ENCODE measurements around the gene DMKN.

The DMKN gene

DNA sequence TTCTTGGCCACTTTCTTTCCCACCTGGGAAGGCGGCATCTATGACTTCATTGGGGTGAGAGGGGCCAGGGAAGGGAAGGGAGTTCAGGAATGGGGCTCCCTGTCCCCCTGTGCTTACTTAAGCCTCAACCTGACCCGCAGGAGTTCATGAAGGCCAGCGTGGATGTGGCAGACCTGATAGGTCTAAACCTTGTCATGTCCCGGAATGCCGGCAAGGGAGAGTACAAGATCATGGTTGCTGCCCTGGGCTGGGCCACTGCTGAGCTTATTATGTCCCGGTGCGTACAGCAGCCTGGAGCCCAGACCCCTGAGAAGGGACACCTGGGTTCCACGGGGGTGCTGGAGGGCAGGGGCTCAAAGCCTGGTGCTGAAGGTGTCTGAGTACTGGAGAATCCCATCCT is 33.1 kb upstream of the DMKN start:
- FAIRE-seq (peak; percentile 33), DNase-seq (ENCODE audit: insufficient read length) (no peak)

DNA sequence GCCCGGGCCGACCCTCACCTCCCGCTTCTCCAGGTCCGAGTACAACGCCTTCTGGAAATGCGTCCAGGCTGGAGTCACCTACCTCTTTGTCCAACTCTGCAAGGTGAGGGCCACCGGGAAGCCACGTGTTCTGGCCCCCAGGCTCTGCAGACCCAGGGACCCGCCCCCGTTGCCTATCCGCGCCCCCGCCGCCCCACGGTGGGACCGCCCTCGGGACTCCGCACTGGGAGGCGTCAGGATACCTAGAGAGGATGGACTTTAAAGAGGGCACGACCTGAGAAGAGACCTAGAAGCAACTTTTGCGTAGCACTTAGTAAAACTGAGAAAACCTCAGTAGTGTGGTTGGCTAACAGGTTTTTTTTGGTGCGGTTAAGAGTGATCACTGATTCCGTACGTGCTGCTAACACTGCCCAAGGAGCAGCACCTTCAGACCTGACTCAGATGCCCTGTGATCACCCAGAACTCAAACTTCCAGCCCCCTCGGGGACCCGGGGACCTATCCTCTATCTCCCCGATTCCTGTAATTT is 32.5 kb upstream of the DMKN start:
- peak; percentile 71 for DNase-seq (ENCODE audit: insufficient read length)
- FAIRE-seq, result no peak
- TF ChIP-seq TAF1 (IDR thresholded peaks at IDR 0.05; ENCODE audit: borderline replicate concordance, low read depth, low read length) (no peak), POLR2AphosphoS5 (IDR thresholded peaks at IDR 0.05; ENCODE audit: low read depth, low read length) (no peak), POLR2A (IDR thresholded peaks at IDR 0.05; ENCODE audit: low read depth, low read length) (no peak)

More for the DNA sequence above, 33.1 kb upstream of the DMKN start:
- TF ChIP-seq POLR2A (IDR thresholded peaks at IDR 0.05; ENCODE audit: low read depth, low read length), result no peak
- TF ChIP-seq TAF1 (IDR thresholded peaks at IDR 0.05; ENCODE audit: borderline replicate concordance, low read depth, low read length), result no peak
- no peak for TF ChIP-seq POLR2AphosphoS5 (IDR thresholded peaks at IDR 0.05; ENCODE audit: low read depth, low read length)

DNA sequence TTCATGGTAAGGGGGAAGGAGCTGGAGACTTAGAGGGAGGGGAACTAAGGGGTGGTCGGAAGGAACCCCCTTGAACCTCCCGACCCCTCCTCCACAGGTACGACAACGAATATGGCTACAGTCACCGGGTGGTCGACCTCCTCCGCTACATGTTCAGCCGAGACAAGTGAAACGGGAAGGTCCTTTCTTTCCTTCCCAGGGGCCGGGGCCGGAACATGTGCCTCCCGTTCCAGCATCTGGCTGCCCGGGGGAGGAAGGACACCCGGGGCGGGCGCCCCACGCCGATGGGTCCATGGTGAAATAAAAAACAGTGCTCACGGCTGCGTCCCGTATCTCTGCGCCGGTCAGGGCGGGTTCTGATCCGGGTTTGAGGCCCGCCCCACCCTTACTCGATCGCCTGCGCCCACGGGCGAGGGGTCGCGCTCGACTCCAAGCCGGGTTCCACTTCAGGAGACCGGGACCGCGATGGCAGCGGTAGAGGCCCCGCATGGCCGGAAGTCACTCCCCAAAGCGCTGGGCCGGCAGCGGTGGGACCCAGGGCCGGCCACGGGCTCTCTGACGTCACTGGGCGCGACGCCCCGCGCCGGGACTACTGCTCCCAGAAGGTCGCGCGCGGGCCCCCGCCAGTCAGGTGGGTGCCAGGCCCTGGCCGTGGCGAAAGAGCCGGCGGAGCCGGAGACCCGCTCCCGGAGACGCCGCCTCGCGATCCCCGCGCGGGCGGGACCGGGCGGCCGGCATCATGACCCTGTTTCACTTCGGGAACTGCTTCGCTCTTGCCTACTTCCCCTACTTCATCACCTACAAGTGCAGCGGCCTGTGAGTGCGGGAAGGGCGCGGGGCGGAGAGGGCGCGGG is 31.8 kb upstream of the DMKN start, which contains the start of gene TMEM147:
Gene TMEM147 (plus strand): TSS at position 626 of the 854 bp plus-strand sequence. CDS start 114 bp downstream, at position 740.
- FAIRE-seq, result peak; percentile 89
- DNase-seq (ENCODE audit: insufficient read length), result peak; percentile 100
- TF ChIP-seq POLR2AphosphoS5 (IDR thresholded peaks at IDR 0.05; ENCODE audit: low read depth, low read length) (peak; percentile 77), TAF1 (IDR thresholded peaks at IDR 0.05; ENCODE audit: borderline replicate concordance, low read depth, low read length) (0 out of 2 replicates have a peak, but pooled peaks have one; percentile 29), POLR2A (IDR thresholded peaks at IDR 0.05; ENCODE audit: low read depth, low read length) (peak; percentile 85)

DNA sequence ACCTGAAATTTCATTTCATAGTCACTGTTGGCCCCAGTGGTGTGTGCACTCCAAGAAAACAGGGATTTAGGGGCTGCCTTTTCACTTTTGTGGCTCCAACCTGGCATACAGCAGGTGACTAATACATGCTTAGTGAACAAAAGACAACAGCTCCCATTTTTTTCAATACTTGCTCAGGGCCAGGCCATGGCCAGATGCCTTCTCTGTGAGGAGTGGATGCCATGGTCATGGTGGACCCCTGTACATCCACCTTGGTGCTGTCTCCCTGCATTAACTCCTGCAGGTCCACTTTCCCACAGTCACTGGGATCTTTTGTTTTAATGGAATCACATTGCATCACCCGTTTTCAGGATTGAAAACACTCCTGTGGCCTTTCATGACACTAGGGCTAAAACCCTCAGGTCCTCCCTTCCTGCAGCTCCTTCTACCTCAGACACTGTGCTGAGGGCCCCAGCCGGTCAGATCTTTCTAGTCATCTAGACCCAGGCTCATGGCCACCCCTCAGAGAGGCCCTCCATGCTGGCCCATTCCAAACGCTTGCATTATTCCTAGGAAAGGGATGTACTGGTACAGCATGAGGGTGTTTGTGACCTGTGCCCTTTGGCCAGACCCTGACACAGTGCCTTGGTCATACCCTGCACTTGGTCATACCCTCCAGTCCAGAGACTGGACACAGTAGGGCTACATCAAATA is 30.8 kb upstream of the DMKN start:
- TF ChIP-seq POLR2AphosphoS5 (IDR thresholded peaks at IDR 0.05; ENCODE audit: low read depth, low read length), result no peak
- no peak for TF ChIP-seq TAF1 (IDR thresholded peaks at IDR 0.05; ENCODE audit: borderline replicate concordance, low read depth, low read length)
- no peak for TF ChIP-seq POLR2A (IDR thresholded peaks at IDR 0.05; ENCODE audit: low read depth, low read length)
- FAIRE-seq, result peak; percentile 53
- DNase-seq (ENCODE audit: insufficient read length), result no peak

DNA sequence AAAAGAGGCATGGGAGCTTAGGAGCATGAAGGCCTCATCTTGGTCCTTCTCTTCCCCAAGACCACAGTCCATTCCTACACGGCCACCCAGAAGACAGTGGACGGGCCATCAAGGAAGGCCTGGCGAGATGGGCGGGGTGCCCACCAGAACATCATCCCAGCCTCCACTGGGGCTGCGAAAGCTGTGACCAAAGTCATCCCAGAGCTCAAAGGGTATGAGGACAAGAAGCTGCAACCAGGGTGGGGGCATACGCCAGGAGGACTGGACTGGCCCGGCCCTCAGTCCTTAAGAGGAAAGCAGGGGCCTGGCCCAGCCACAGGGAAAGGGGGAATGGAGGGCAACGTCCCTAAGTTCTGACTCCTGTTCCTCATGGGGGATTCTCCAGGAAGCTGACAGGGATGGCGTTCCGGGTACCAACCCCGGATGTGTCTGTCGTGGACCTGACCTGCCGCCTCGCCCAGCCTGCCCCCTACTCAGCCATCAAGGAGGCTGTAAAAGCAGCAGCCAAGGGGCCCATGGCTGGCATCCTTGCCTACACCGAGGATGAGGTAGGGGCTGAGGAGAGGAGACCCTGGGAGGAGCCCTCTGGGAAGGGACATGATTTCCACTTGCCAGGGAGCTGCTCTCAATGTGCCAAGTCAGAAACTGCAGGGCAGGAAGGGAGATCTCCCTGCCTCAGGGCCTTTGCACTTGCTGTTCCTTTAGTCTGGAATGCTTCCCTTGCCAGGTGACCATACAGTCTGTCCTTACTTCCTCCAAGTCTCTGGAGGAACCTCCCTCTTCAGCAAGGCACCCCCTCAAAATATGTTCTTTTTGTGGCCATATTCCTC is 30.0 kb upstream of the DMKN start:
- DNase-seq (ENCODE audit: insufficient read length) (no peak), FAIRE-seq (no peak)
- TF ChIP-seq POLR2AphosphoS5 (IDR thresholded peaks at IDR 0.05; ENCODE audit: low read depth, low read length) (no peak), TAF1 (IDR thresholded peaks at IDR 0.05; ENCODE audit: borderline replicate concordance, low read depth, low read length) (no peak), POLR2A (IDR thresholded peaks at IDR 0.05; ENCODE audit: low read depth, low read length) (no peak)

DNA sequence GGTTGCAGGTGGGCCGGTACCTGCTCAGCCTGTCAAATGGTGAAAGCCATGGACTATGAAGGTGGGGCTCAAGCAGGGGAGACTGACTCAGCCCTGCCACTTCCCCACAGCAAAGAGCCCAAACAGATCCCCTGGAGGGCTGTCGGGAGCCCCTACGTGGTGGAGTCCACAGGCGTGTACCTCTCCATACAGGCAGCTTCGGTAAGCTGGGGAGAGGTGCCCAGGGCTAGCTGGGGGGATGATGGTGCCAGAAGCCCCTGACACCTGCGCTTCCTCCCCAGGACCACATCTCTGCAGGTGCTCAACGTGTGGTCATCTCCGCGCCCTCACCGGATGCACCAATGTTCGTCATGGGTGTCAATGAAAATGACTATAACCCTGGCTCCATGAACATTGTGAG is 28.8 kb upstream of the DMKN start:
- DNase-seq (ENCODE audit: insufficient read length) (no peak), FAIRE-seq (no peak)
- TF ChIP-seq POLR2AphosphoS5 (IDR thresholded peaks at IDR 0.05; ENCODE audit: low read depth, low read length), result no peak
- TF ChIP-seq POLR2A (IDR thresholded peaks at IDR 0.05; ENCODE audit: low read depth, low read length), result no peak
- TF ChIP-seq TAF1 (IDR thresholded peaks at IDR 0.05; ENCODE audit: borderline replicate concordance, low read depth, low read length), result no peak

DNA sequence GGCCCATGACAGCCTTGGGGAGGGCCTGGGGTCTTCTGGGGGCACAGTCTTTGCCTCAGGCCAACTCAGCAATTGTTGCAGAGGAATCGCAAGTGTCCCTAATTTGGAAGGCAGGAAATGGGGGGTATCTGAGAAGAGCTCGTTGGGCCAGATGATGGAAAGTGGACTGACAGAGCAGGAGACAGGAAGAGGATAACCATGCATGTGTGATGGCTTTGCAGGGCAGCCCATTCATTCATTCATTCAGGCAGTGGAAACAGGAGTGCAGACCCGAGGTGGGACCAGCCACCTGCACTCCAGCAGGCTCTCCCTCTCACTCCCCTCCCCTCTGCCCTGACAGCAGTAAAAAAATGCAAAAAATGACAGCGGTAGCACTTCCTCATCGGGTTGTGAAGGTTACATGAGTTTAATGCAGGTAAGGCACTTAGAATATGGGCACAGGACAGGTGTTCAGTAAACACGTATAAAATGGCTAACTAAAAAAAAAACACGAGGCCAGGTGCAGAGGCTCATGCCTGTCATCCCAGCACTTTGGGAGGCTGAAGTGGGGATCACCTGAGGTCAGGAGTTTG is 27.0 kb upstream of the DMKN start:
- no peak for TF ChIP-seq TAF1 (IDR thresholded peaks at IDR 0.05; ENCODE audit: borderline replicate concordance, low read depth, low read length)
- TF ChIP-seq POLR2AphosphoS5 (IDR thresholded peaks at IDR 0.05; ENCODE audit: low read depth, low read length), result no peak
- no peak for TF ChIP-seq POLR2A (IDR thresholded peaks at IDR 0.05; ENCODE audit: low read depth, low read length)
- FAIRE-seq, result peak; percentile 64
- DNase-seq (ENCODE audit: insufficient read length), result no peak

DNA sequence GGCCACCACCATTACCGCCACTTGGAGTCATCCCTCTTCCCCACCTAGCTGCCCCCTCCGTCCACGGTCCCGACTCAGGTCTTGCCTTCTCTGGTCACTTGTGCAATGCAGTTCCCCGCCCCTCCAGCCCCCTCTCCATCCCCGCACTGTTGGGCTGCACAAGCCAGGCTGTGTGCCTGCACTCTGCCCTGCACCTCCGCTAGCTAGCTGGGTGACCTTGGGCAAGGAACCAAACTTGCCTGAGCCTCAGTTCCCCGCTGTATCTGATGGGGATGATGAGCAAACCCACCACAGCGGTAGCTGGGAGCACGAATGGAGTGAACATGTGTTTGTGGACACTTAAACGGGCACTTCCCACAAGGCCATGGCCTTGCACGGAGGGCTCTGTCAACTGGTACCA is 26.4 kb upstream of the DMKN start:
- FAIRE-seq (no peak), DNase-seq (ENCODE audit: insufficient read length) (no peak)
- TF ChIP-seq TAF1 (IDR thresholded peaks at IDR 0.05; ENCODE audit: borderline replicate concordance, low read depth, low read length) (no peak), POLR2A (IDR thresholded peaks at IDR 0.05; ENCODE audit: low read depth, low read length) (no peak), POLR2AphosphoS5 (IDR thresholded peaks at IDR 0.05; ENCODE audit: low read depth, low read length) (no peak)

DNA sequence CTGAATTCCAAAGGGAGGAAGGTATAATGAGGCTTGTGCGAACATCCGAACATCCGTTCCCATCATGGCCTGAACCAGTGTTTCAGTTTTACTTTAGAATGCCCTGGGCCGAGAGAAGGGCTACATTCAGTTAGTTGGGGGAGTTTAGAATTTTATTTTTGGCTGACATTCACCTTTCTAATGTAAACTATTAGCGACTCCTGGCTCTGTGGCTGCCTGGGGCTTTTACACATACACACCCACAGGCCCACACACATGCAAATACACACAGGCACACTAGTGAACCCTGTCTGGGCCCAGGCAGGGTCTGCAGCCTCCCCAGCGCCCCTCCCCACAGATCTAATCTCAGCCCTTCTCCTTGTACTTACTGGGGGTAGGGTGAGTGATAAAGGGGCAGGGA is 25.9 kb upstream of the DMKN start:
- no peak for DNase-seq (ENCODE audit: insufficient read length)
- peak; percentile 90 for FAIRE-seq
- TF ChIP-seq POLR2AphosphoS5 (IDR thresholded peaks at IDR 0.05; ENCODE audit: low read depth, low read length) (no peak), TAF1 (IDR thresholded peaks at IDR 0.05; ENCODE audit: borderline replicate concordance, low read depth, low read length) (no peak)

DNA sequence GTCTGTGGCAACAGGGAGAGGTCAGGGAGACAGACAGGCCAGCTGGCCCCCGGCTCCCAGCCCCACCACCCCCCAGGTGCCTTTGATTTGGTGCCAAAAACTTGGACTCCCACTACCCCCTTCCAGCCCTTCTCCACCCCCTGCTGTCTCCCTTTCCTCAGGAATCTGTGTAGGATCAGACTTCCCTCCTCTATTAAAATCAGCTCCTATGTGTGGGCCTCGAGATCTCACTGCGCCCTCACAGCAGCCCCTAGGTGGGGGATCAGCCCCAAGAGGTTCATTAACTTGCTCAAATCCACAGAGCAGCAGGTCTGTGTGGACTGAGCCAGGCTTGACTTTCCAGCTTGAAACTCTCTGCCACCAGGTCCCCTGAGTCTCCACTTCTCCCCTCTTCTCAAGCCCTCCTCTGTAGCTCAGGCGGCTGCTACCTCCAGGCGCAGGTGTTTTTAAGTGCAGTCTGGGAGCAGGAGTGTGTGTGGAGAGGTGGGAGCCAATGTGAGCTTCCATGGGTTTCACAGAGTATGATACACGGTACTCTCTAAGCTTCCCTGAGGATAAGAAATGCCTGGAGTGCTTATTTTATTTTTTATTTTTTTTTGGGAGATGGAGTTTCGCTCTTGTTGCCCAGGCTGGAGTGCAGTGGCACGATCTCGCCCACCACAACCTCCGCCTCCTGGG is 21.5 kb upstream of the DMKN start:
- TF ChIP-seq TAF1 (IDR thresholded peaks at IDR 0.05; ENCODE audit: borderline replicate concordance, low read depth, low read length), result no peak
- no peak for TF ChIP-seq POLR2AphosphoS5 (IDR thresholded peaks at IDR 0.05; ENCODE audit: low read depth, low read length)
- TF ChIP-seq POLR2A (IDR thresholded peaks at IDR 0.05; ENCODE audit: low read depth, low read length), result no peak
- no peak for DNase-seq (ENCODE audit: insufficient read length)
- no peak for FAIRE-seq

All from GM12892 (cell line).